MM.1S (cell line): ENCODE results near the gene TASP1.

Experiments used
- EZH2 ChIP-seq: fragments of 300-600 bp; sonication (generic); optimal IDR thresholded peaks from 2 replicates; pipeline ENCODE3; 2017; ENCODE audit warnings: low read depth, mild to moderate bottlenecking, antibody characterized with exemption, low read length, mixed read lengths
- EZH2phosphoT487 ChIP-seq: fragments of 300-600 bp; sonication (generic); IDR thresholded peaks from 2 replicates; pipeline ENCODE4 v1.6.1; 2018; ENCODE audit warnings: antibody characterized with exemption, low read length
- TF ChIP-seq, protein P1 (sequence below): fragments of 300-600 bp; sonication (generic); IDR thresholded peaks from 2 replicates; pipeline ENCODE4 v1.5.1; 2016; ENCODE audit warnings: antibody characterized with exemption, low read length, mixed read lengths

- TF ChIP-seq, protein P1, sequence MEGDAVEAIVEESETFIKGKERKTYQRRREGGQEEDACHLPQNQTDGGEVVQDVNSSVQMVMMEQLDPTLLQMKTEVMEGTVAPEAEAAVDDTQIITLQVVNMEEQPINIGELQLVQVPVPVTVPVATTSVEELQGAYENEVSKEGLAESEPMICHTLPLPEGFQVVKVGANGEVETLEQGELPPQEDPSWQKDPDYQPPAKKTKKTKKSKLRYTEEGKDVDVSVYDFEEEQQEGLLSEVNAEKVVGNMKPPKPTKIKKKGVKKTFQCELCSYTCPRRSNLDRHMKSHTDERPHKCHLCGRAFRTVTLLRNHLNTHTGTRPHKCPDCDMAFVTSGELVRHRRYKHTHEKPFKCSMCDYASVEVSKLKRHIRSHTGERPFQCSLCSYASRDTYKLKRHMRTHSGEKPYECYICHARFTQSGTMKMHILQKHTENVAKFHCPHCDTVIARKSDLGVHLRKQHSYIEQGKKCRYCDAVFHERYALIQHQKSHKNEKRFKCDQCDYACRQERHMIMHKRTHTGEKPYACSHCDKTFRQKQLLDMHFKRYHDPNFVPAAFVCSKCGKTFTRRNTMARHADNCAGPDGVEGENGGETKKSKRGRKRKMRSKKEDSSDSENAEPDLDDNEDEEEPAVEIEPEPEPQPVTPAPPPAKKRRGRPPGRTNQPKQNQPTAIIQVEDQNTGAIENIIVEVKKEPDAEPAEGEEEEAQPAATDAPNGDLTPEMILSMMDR: no peak
- TF ChIP-seq EZH2 (no peak), EZH2phosphoT487 (no peak)
Observed at GRCh38 chr20:13416531-13416930, 222.2 kb downstream of the TASP1 start.
